A549 (cell line): ENCODE measurements around the gene DOK5. TPM values are rescaled to one million over a fixed set of nuclear protein-coding genes. Genes with fewer than 3 reads are reported as not detected.

ENCODE experiments used
- ATAC-seq, 2 experiments: fragments of 200-7000 bp in 1 of 2; fragments of >200 bp in 1 of 2; cut with Nextera tagmentation in 1 of 2; cut with Tn5 transposase in 1 of 2; 3 replicates each; pipeline versions ENCODE4 v1.8.0 to v1.9.1; 2018 to 2020; ENCODE audit warnings: mild to moderate bottlenecking in 1 of 2, moderate library complexity in 1 of 2
- CTCF ChIA-PET: fragments of 300-600 bp; sonication (Branson Sonifier 250); formaldehyde crosslinking; extraction: SDS; loops from one replicate; lab custom pipeline; 2021; ENCODE audit warnings: antibody characterized with exemption, inconsistent platforms; lab: Yijun Ruan, JAX
- POLR2A ChIA-PET: fragments of 350-600 bp; formaldehyde crosslinking; extraction: SDS; loops from one replicate; lab custom pipeline; 2021; ENCODE audit warnings: antibody characterized with exemption, inconsistent platforms; lab: Yijun Ruan, JAX
- DNase-seq, 2 experiments: peaks; one replicate each; pipeline versions ENCODE4 v3.0.0 to v3.0.0-alpha.2; 2011 to 2016; ENCODE audit warnings: low read depth in 1 of 2, low spot score in 1 of 2
- FAIRE-seq: peaks from 2 replicates; lab custom pipeline; 2011; peaks lifted over from hg19 to GRCh38; lab: Jason Lieb, UNC
- H3K27ac ChIP-seq, 2 experiments: fragments of >200 bp; sonication (Bioruptor Twin); formaldehyde crosslinking; 3 replicates each; pipeline ENCODE4 v1.5.1; 2016 to 2017
- H3K4me1 ChIP-seq: fragments of >200 bp; sonication (Bioruptor Twin); formaldehyde crosslinking; 3 replicates; pipeline ENCODE4 v1.6.1; 2016
- H3K4me2 ChIP-seq: fragments of >200 bp; sonication (Bioruptor Twin); formaldehyde crosslinking; 3 replicates; pipeline ENCODE4 v1.6.1; 2016
- H3K4me3 ChIP-seq: fragments of >200 bp; sonication (Bioruptor Twin); formaldehyde crosslinking; 3 replicates; pipeline ENCODE4 v1.5.1; 2016
- H3K9me3 ChIP-seq: fragments of >200 bp; sonication (Bioruptor Twin); formaldehyde crosslinking; 3 replicates; pipeline ENCODE4 v1.6.1; 2016
- BHLHE40 ChIP-seq: IDR thresholded peaks from 2 replicates; pipeline ENCODE4 v1.6.1; 2012; ENCODE audit warnings: low read depth, low read length, inconsistent platforms
- CBX2 ChIP-seq: fragments of 200-600 bp; sonication (generic); IDR thresholded peaks from 2 replicates; pipeline ENCODE4 v1.6.1; 2016; ENCODE audit warnings: low read depth, mild to moderate bottlenecking, borderline replicate concordance
- CHD2 ChIP-seq: fragments of 150-350 bp; IDR thresholded peaks from 2 replicates; pipeline ENCODE4 v1.6.1; 2014; ENCODE audit warnings: low read length; ENCODE audit not compliant: partially characterized antibody
- EHMT2 ChIP-seq: fragments of 200-600 bp; sonication (generic); IDR thresholded peaks from 2 replicates; pipeline ENCODE4 v1.6.1; 2016; ENCODE audit warnings: antibody characterized with exemption, low read depth, mild to moderate bottlenecking, moderate library complexity
- ESRRA ChIP-seq: fragments of 150-350 bp; IDR thresholded peaks from 2 replicates; pipeline ENCODE4 v1.6.1; 2014; ENCODE audit warnings: mild to moderate bottlenecking, low read length, borderline replicate concordance
- FOSB ChIP-seq: fragments of 250-450 bp; sonication (Bioruptor Pico); IDR thresholded peaks from 2 replicates; pipeline ENCODE4 v1.5.0; 2020; ENCODE audit warnings: mild to moderate bottlenecking, moderate library complexity
- FOSL2 ChIP-seq, 2 experiments: fragments of 450-650 bp in 1 of 2; fragments of >200 bp in 1 of 2; sonication (Bioruptor Twin) in 1 of 2; formaldehyde crosslinking; IDR thresholded peaks; 2 replicates each; pipeline versions ENCODE4 v1.5.0 to v1.6.1; 2016 to 2020; ENCODE audit warnings: mild to moderate bottlenecking in 1 of 2, moderate library complexity in 1 of 2
- HDAC2 ChIP-seq: fragments of 200-600 bp; sonication (generic); IDR thresholded peaks from 2 replicates; pipeline ENCODE4 v1.6.1; 2016
- HEYL ChIP-seq: fragments of 250-450 bp; sonication (Bioruptor Pico); IDR thresholded peaks from 2 replicates; pipeline ENCODE4 v1.8.0; 2021; ENCODE audit warnings: mild to moderate bottlenecking, moderate library complexity
- HOXB5 ChIP-seq: fragments of 250-450 bp; sonication (Bioruptor Pico); IDR thresholded peaks from 2 replicates; pipeline ENCODE4 v1.5.0; 2020; ENCODE audit warnings: mild to moderate bottlenecking, moderate library complexity
- JUN ChIP-seq, 2 experiments: fragments of >200 bp; sonication (Bioruptor Twin); formaldehyde crosslinking; IDR thresholded peaks; 2 replicates in 1 of 2; 3 replicates in 1 of 2; pipeline ENCODE4 v1.6.1; 2016 to 2017
- JUNB ChIP-seq: fragments of >200 bp; sonication (Bioruptor Twin); formaldehyde crosslinking; IDR thresholded peaks from 2 replicates; pipeline ENCODE4 v1.6.1; 2016
- MAZ ChIP-seq: fragments of 150-350 bp; IDR thresholded peaks from 2 replicates; pipeline ENCODE4 v1.6.1; 2014; ENCODE audit warnings: antibody characterized with exemption, low read depth, low read length, borderline replicate concordance
- NFE2L2 ChIP-seq: fragments of 150-350 bp; conservative IDR thresholded peaks from 2 replicates; pipeline ENCODE4 v1.6.1; 2014; ENCODE audit warnings: low read length
- POLR2AphosphoS2 ChIP-seq: conservative IDR thresholded peaks from 2 replicates; pipeline ENCODE4 v1.6.1; 2012; ENCODE audit warnings: low read length, improper control_type of control experiment, inconsistent platforms
- RFX5 ChIP-seq: fragments of 450-650 bp; IDR thresholded peaks from 2 replicates; pipeline ENCODE4 v1.7.1; 2014; ENCODE audit warnings: antibody characterized with exemption, mild to moderate bottlenecking, moderate library complexity
- TP53 ChIP-seq: fragments of 250-450 bp; sonication (Bioruptor Pico); IDR thresholded peaks from 2 replicates; pipeline ENCODE4 v1.5.0; 2021; ENCODE audit warnings: mild to moderate bottlenecking, moderate library complexity
- WGBS: methylation state at CpG from one replicate; pipeline ENCODE4 v1.1.6; 2017; ENCODE audit errors: missing lambda C conversion rate; 5-methylcytosine and 5-hydroxymethylcytosine counted together
- polyA plus RNA-seq, 4 experiments: library from polyadenylated mRNA; depleted of rRNA in 3 of 4; stranded (reverse); fragments of >200 nt; fragmentation: RNase III in 1 of 4; extraction: RNeasy Plus Mini Kit Qiagen cat#74134 plus additional on column Dnase treatment in 1 of 4; gene quantifications; 2 replicates in 3 of 4; 3 replicates in 1 of 4; pipeline ENCODE4 v1.2.3, GENCODE V29; 2011 to 2017
- TF ChIP-seq, protein P1 (sequence below): IDR thresholded peaks from 2 replicates; pipeline ENCODE4 v1.6.1; 2012
- TF ChIP-seq, protein P2 (sequence below): IDR thresholded peaks from 2 replicates; pipeline ENCODE4 v1.6.1; 2012
- TF ChIP-seq, protein P3 (sequence below): fragments of >200 bp; sonication (Bioruptor Twin); formaldehyde crosslinking; IDR thresholded peaks from 2 replicates; pipeline ENCODE4 v1.6.1; 2016
- TF ChIP-seq, protein P4 (sequence below): fragments of 250-450 bp; sonication (Bioruptor Pico); IDR thresholded peaks from 2 replicates; pipeline ENCODE4 v1.5.0; 2020; ENCODE audit warnings: low read depth, mild to moderate bottlenecking, moderate library complexity

The DOK5 gene
- polyA plus RNA-seq, 2 of the 4 experiments (the other 2 are of a cell fraction): not detected

DNA sequence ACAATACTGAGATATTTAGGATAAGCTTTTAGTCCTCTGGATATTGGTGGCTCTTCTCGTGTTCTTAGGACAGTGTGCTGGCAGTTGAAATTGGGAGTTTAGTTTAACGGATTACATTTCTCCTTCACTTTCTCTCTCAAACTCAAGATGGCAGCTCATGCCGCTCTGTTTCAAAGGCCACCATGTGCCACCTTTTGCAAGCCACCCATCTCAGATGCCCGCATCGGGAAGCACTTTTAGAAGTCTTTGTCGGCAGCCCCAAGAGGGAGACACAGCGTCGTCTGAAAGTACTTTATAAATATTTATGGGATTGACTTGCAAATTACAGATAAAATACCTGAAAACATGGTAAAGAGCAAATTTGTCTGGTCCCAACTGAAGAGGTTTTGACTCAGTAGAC, 73.5 kb downstream of the DOK5 start:
- FAIRE-seq: no peak

DNA sequence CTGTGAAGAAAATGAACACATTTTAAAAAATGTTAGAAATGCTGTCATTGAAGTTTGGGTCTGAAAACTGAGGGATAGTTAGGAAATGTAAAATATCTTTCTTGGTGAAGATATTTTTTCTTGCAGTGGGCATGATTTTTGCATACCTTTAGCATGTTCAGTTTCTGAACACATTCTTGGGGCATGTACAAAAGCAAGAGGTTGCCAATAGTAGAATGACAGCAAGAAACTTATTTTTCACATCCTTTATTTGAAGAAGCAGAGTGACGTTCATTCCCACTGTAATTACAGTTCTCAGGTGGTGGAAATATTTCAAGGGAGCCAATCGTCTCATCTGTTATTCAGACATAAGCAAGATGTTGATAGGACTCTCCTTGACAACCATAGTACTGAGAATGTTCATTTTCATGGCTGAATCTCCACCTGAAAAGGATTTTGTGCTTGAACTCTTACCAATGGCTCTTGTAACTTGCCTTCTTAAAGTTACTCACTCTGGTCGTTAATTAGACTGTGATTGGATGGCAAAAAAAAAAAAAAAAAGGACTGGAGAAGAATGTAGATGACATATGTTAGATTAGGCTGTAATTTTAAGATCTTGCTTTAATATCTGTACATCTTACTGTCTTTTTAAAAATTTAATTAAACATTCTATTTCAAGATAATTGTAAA, 74.4 kb downstream of the DOK5 start:
- Histone ChIP-seq H3K4me2 (no peak overlapping the region), H3K4me3 (no peak overlapping the region), H3K27ac (no peak overlapping the region), H3K4me1 (no peaks in the 10 kb centered on the region), H3K9me3 (no peaks in the 10 kb centered on the region)
- FAIRE-seq (no peak), DNase-seq (no peak), ATAC-seq (no peak)
- ChIA-PET CTCF (no interaction called here), POLR2A (no interaction called here)
- WGBS: 5% methylated on average over 3 of the region's 3 CpGs
- TF ChIP-seq HDAC2 (no peak), CBX2 (no peak), NFE2L2 (no peak), HOXB5 (CRISPR knock-in tag) (no peak), JUNB (no peak), RFX5 (no peak), EHMT2 (no peak), TP53 (CRISPR knock-in tag) (no peak), POLR2AphosphoS2 (no peak), MAZ (no peak), JUN (IDR thresholded peaks at IDR 0.05) (no peak), HEYL (no peak)
- TF ChIP-seq, protein P1, sequence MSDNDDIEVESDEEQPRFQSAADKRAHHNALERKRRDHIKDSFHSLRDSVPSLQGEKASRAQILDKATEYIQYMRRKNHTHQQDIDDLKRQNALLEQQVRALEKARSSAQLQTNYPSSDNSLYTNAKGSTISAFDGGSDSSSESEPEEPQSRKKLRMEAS: no peak
- TF ChIP-seq, protein P2, sequence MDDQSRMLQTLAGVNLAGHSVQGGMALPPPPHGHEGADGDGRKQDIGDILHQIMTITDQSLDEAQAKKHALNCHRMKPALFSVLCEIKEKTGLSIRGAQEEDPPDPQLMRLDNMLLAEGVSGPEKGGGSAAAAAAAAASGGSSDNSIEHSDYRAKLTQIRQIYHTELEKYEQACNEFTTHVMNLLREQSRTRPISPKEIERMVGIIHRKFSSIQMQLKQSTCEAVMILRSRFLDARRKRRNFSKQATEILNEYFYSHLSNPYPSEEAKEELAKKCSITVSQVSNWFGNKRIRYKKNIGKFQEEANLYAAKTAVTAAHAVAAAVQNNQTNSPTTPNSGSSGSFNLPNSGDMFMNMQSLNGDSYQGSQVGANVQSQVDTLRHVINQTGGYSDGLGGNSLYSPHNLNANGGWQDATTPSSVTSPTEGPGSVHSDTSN: no peak

More for the DNA sequence above, 73.5 kb downstream of the DOK5 start:
- no peak for DNase-seq
- no peaks in the 10 kb centered on the region for H3K9me3 ChIP-seq
- no peak overlapping the region for H3K4me3 ChIP-seq
- no peak for ATAC-seq
- H3K27ac ChIP-seq: no peak overlapping the region
- TF ChIP-seq, protein P3, sequence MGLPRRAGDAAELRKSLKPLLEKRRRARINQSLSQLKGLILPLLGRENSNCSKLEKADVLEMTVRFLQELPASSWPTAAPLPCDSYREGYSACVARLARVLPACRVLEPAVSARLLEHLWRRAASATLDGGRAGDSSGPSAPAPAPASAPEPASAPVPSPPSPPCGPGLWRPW: no peak
- TF ChIP-seq ESRRA (no peak), BHLHE40 (no peak), CBX2 (no peak), FOSB (no peak)
- TF ChIP-seq, all 56 proteins: peak for 0
- Histone ChIP-seq H3K4me1 (no peaks in the 10 kb centered on the region), H3K4me2 (no peak overlapping the region)
- CTCF ChIA-PET: no interaction called here
- POLR2A ChIA-PET: no interaction called here
- 65% methylated on average over 8 of the region's 8 CpGs for WGBS

DNA sequence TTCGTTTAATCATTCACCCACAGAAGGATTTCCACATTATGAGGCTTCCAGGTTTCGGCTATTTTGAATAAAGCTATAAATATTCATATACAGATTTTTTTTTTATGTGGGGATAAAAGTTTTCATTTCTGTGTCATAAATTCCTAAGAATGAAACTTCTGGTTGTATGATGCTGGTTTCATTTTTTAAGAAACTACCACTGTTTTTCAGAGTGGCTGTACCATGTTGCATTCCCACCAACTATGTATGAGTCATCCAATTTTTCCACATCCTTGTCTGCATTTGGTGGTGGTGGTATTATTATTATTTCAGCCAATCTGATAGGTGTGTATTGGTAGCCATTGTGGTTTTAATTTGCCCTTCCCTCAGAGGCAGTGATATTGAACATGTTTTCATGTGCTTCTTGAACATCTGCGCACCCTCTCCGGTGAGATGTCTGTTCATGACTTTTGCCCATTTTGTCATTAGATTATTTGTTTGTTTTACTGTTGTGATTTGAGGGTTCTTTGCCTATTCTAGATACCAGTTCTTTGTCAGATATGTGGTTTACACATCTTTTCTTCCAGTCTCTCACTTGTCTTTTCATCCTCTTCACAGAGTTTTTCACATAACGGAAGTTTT, 75.5 kb downstream of the DOK5 start:
- ATAC-seq: no peak
- 69% methylated on average over 5 of the region's 5 CpGs for WGBS
- TF ChIP-seq, protein P4, sequence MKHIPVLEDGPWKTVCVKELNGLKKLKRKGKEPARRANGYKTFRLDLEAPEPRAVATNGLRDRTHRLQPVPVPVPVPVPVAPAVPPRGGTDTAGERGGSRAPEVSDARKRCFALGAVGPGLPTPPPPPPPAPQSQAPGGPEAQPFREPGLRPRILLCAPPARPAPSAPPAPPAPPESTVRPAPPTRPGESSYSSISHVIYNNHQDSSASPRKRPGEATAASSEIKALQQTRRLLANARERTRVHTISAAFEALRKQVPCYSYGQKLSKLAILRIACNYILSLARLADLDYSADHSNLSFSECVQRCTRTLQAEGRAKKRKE: no peak
- TF ChIP-seq CHD2 (no peak), FOSL2 (IDR thresholded peaks at IDR 0.05) (no peak), FOSL2 (CRISPR knock-in tag; IDR thresholded peaks at IDR 0.05) (peak; percentile 30; the same call in 1 of the 2 replicates), HOXB5 (CRISPR knock-in tag) (no peak)
- TF ChIP-seq, all 56 proteins: peak for 1
- POLR2A ChIA-PET: no interaction called here
- Histone ChIP-seq H3K27ac (no peak overlapping the region), H3K4me1 (no peaks in the 10 kb centered on the region), H3K4me3 (no peak overlapping the region), H3K9me3 (no peaks in the 10 kb centered on the region), H3K4me2 (no peak overlapping the region)
- DNase-seq (no peak), FAIRE-seq (no peak)
- CTCF ChIA-PET: no interaction called here
